Upper lobe of left lung (tissue), 4 donors: Measurements from ENCODE around the gene ACP4.

Experiments used
- POLR2AphosphoS5 ChIP-seq, 2 donors: sonication (generic); formaldehyde crosslinking; IDR thresholded peaks; one replicate each; pipeline ENCODE4 v1.5.1; 2017; ENCODE audit warnings: antibody characterized with exemption in 2 of 2
- TF ChIP-seq, protein P1 (sequence below), 6 experiments: fragments of 450-650 bp in 4 of 6; fragments of 200-600 bp in 2 of 6; sonication (generic) in 2 of 6; IDR thresholded peaks; one replicate each; pipeline ENCODE4 v1.5.1; 2016 to 2019; ENCODE audit warnings: antibody characterized with exemption in 6 of 6

DNA sequence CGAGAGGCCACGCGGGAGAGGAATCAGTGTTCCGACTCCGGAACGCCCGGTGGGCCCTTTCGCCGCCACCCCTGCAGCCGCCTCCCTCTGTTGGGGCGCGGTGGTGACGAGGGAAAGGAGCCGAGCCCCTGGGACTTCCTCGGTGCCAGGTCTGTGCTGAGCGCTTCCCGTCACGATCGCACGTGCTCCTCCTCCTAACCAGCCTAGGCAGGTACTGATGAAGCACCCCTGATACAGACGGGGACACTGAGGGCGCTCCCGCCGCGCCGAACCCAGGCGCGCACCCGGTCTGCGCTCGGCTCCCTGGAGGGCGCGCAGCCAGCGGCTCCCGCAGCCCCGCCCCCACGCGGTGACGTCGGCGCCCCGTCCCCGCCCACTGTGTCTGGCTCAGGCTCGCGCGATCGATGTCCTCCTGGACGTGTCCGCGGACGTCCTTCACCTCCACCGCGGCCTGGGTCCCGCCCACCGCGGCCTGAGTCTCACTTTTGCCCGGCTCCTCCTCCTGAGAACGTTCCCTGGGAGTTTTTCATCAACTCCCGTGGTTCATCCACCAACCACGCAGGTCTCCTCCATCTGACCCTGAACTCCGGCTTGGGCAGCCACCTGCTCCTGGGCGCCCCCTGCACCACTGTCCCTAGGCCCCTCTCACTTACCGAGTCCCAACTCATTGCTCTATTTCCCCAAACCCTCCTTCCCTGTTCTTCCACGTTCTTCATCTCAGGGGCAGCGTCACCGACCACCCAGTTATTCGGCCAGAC, 45.7 kb downstream of the ACP4 start:
- TF ChIP-seq POLR2AphosphoS5 (IDR thresholded peaks at IDR 0.05): no peak
- TF ChIP-seq, protein P1, sequence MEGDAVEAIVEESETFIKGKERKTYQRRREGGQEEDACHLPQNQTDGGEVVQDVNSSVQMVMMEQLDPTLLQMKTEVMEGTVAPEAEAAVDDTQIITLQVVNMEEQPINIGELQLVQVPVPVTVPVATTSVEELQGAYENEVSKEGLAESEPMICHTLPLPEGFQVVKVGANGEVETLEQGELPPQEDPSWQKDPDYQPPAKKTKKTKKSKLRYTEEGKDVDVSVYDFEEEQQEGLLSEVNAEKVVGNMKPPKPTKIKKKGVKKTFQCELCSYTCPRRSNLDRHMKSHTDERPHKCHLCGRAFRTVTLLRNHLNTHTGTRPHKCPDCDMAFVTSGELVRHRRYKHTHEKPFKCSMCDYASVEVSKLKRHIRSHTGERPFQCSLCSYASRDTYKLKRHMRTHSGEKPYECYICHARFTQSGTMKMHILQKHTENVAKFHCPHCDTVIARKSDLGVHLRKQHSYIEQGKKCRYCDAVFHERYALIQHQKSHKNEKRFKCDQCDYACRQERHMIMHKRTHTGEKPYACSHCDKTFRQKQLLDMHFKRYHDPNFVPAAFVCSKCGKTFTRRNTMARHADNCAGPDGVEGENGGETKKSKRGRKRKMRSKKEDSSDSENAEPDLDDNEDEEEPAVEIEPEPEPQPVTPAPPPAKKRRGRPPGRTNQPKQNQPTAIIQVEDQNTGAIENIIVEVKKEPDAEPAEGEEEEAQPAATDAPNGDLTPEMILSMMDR (IDR thresholded peaks at IDR 0.05): no peak
